Fibroblast of the conjunctiva (primary cell): Measurements from ENCODE around the gene AP1S1.
"Not testable (repeated sequence)": the region's sequence is repeated elsewhere in the genome, so short reads cannot be mapped to it uniquely, and the experiment has no call there.

Experiments used
- DNase-seq: peaks from one replicate; pipeline ENCODE4 v3.0.0-alpha.2; 2010; ENCODE audit warnings: low read depth

The AP1S1 gene

GRCh38 chr7:101201695-101202602 lies 47.7 kb downstream of the AP1S1 start:
- no peak for DNase-seq

GRCh38 chr7:101202603-101202918 lies 48.3 kb downstream of the AP1S1 start:
- no peak for DNase-seq

- not testable (repeated sequence) for DNase-seq
Observed at GRCh38 chr7:101203740-101204738, 49.8 kb downstream of the AP1S1 start.

GRCh38 chr7:101205901-101206664 lies 51.8 kb downstream of the AP1S1 start:
- DNase-seq, result no peak

GRCh38 chr7:101206665-101207042 lies 52.4 kb downstream of the AP1S1 start:
- DNase-seq, result no peak

GRCh38 chr7:101207459-101207858 lies 53.2 kb downstream of the AP1S1 start:
- DNase-seq, result no peak

GRCh38 chr7:101208794-101209193 lies 54.5 kb downstream of the AP1S1 start:
- no peak for DNase-seq

- no peak for DNase-seq
Observed at GRCh38 chr7:101210143-101210542, 55.9 kb downstream of the AP1S1 start.
